GM12892 (cell line): ENCODE measurements around the gene FAM50B.
"Not testable (repeated sequence)": the region's sequence is repeated elsewhere in the genome, so short reads cannot be mapped to it uniquely, and the experiment has no call there.

Source experiments
- DNase-seq: peaks from one replicate; pipeline ENCODE4 v3.0.0; 2011; ENCODE audit not compliant: insufficient read length
- FAIRE-seq: peaks from 2 replicates; lab custom pipeline; 2011; peaks lifted over from hg19 to GRCh38; lab: Jason Lieb, UNC
- POLR2A ChIP-seq: IDR thresholded peaks from 2 replicates; pipeline ENCODE4 v1.6.1; 2011; ENCODE audit warnings: low read depth, low read length, control low read depth
- POLR2AphosphoS5 ChIP-seq: IDR thresholded peaks from 2 replicates; pipeline ENCODE4 v1.6.1; 2011; ENCODE audit warnings: low read depth, low read length, control low read depth
- TAF1 ChIP-seq: IDR thresholded peaks from 2 replicates; pipeline ENCODE4 v1.6.1; 2011; ENCODE audit warnings: low read depth, mild to moderate bottlenecking, control low read depth, low read length, borderline replicate concordance

The FAM50B gene

GRCh38 chr6:3852391-3852790, 3.2 kb downstream of the FAM50B start:
- TF ChIP-seq POLR2A: no peak
- no peak for TF ChIP-seq POLR2AphosphoS5
- no peak for TF ChIP-seq TAF1
- no peak for DNase-seq
- FAIRE-seq: no peak

DNA sequence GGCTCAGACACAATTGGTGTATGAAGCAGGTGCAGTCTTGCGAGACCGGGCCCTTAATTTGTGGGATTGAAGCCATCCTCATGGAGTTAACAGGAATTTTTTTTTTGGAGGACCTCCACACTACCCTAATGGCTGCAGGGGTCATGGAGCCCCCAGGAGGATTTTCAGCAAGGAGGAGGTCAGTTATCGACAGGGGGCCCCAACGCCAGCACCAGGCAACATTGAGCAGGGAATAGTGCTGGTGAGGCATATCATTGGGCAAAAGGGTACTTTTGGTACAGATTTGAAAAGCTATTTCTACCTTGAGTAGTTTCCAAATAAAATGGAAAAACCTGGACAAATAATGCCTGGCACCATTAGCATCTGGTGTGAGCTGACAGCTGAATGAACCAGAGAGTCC, 6.7 kb downstream of the FAM50B start:
- DNase-seq (no peak), FAIRE-seq (no peak)
- TF ChIP-seq POLR2A: no peak
- no peak for TF ChIP-seq TAF1
- TF ChIP-seq POLR2AphosphoS5: no peak

DNA sequence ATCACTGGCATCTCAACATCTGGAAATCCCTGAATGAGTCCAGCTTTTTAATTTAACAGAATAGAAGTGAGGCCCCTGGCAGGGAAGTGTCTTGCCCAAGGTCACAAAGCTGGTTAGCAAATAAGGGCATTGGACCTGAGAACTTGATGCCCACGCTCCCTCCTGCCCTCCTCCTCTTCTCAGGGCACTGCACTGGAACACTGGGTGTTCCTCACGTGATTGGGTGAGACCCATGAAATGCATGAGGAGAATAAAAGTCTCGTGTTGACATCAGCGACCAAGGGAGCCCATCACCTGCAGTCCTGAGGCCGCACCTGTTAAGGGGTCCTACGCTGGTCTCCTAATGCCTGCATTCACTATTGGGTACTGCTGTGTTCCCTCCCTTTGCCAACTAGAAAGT, 7.4 kb downstream of the FAM50B start:
- no peak for FAIRE-seq
- no peak for TF ChIP-seq POLR2A
- TF ChIP-seq TAF1: no peak
- TF ChIP-seq POLR2AphosphoS5: no peak
- DNase-seq: no peak

GRCh38 chr6:3857468-3858456, 8.6 kb downstream of the FAM50B start:
- TF ChIP-seq POLR2A (no peak), POLR2AphosphoS5 (no peak), TAF1 (no peak)
- DNase-seq (no peak), FAIRE-seq (no peak)

GRCh38 chr6:3859878-3860552, 10.8 kb downstream of the FAM50B start:
- TF ChIP-seq POLR2AphosphoS5: no peak
- TF ChIP-seq TAF1: no peak
- no peak for TF ChIP-seq POLR2A
- no peak for DNase-seq
- no peak for FAIRE-seq

GRCh38 chr6:3861424-3861823, 12.3 kb downstream of the FAM50B start:
- TF ChIP-seq TAF1 (no peak), POLR2AphosphoS5 (no peak), POLR2A (no peak)
- no peak for FAIRE-seq

DNA sequence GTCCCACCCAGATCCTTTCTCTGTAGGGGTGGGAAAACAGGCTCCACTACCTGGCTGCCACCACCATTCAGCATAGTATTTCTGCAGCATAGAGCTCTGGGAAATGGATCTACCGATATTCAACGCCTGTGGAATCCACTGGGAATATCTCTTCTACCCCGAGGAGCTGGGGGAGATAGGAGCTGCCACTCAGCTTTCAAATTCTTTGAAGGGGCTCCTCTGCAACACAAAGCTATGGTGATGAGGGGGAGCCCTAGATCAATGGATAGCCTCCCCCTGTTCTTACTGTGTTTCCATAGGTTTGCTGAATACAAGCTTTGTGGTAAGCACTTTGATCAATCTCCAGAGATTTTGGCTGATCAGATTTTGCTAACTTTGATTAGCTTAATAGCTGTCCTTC, 12.9 kb downstream of the FAM50B start:
- no peak for DNase-seq
- TF ChIP-seq TAF1 (no peak), POLR2AphosphoS5 (no peak), POLR2A (no peak)
- FAIRE-seq: no peak

More at GRCh38 chr6:3861424-3861823, 12.3 kb downstream of the FAM50B start:
- DNase-seq: no peak

GRCh38 chr6:3863322-3863721, 14.1 kb downstream of the FAM50B start:
- not testable (repeated sequence) for DNase-seq, FAIRE-seq

GRCh38 chr6:3865463-3865862, 16.3 kb downstream of the FAM50B start:
- no peak for TF ChIP-seq POLR2A
- no peak for TF ChIP-seq POLR2AphosphoS5
- TF ChIP-seq TAF1: no peak
- FAIRE-seq (no peak), DNase-seq (no peak)

DNA sequence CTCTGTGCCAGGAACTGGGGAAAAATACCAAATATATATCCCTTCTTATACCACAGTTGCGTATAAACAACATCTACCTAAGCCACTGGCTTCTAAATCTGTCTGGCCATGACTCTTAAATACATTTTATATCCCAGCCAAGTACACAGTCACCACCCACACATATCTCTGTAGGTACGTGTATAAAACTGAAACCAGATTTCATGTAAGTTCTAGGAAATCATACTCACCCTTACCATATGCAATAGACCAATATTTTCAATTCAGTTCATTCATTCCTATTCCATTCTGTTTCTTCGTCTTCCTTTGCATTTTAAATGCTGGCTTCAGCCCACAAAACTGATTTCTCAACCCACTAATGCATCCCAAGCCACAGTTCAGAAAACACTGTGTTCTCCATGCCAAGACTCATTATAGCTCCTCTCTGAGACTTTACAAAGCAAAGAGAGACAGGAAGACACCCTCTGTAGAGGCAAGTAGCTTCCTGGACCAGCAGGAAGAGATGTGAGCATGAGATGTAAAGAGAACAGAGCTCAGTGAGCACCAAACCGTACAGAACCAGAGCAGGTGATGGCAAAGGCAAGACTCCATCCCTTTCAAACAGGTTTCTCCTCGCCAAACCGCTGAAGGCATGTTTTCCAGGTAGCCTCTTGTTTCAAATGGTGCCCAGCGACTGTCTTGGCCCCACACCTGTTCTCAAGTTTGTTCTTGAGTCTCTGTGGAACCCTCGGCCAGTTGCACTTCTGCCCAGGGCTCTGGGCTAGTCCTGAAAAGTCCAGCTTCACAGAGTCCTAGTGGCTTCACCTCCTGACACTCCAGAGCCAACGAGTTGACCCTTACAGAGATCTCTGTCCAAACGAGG, 18.7 kb downstream of the FAM50B start:
- TF ChIP-seq POLR2A: no peak
- TF ChIP-seq TAF1: no peak
- TF ChIP-seq POLR2AphosphoS5: no peak
- DNase-seq (no peak), FAIRE-seq (no peak)

- no peak for DNase-seq
- no peak for FAIRE-seq
- no peak for TF ChIP-seq POLR2AphosphoS5
- TF ChIP-seq POLR2A: no peak
- TF ChIP-seq TAF1: no peak
These were observed 19.4 kb downstream of the FAM50B start for GRCh38 chr6:3868544-3868943.

DNA sequence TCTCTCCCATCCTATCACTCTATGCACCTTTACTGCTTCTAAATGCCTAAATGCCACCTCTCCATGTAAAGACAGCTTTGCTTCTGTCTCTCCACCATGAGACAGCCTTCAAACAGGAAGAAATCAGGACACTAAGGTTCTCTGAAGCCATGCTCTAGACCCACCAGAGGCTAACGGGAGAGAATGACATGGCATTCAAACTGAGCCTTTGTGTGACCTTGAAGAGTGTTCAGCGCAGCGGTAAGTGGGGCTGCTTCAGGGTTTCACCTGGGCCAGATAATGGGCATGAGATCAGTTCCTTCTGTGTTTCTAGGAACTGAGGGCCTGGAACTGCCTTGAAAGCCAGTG, 20.1 kb downstream of the FAM50B start:
- FAIRE-seq (no peak), DNase-seq (no peak)
- TF ChIP-seq TAF1 (no peak), POLR2AphosphoS5 (no peak), POLR2A (no peak)
